ENCODE results near the gene LHX2. TPM values are rescaled to one million over a fixed set of nuclear protein-coding genes. Genes with fewer than 3 reads are reported as not detected.

The LHX2 gene
- total RNA-seq, 1 experiment from 2014 or later, result 1.4 TPM

GRCh38 chr9:124045830-124046177 is 34.2 kb downstream of the LHX2 start:
- no peaks in the 10 kb centered on the region for H3K36me3 ChIP-seq (ENCODE audit: low read depth)
- no peak for DNase-seq
- H3K9me2 ChIP-seq (ENCODE audit: insufficient read depth), result no peaks in the 10 kb centered on the region
- no peaks in the 10 kb centered on the region for H3K9me3 ChIP-seq (ENCODE audit: insufficient read depth, low read depth)
- H3K4me3 ChIP-seq, result peak overlapping the region; percentile 52; the same call in 1 of the 2 replicates
- CTCF ChIA-PET, result interaction anchor here (0.6 to 0.7 kb wide), 2 partner anchors 84 to 349 kb away, joined by 5 to 7 read pairs; no protein-coding TSS in a partner anchor
- no peak overlapping the region for H3K27ac ChIP-seq
- POLR2A ChIA-PET (ENCODE audit: unreplicated experiment), result no interaction called here
- H3K4me2 ChIP-seq, result peak overlapping the region; percentile 79
- H3K4me1 ChIP-seq (replicated peaks; ENCODE audit: insufficient read depth), result no peaks in the 10 kb centered on the region
- TF ChIP-seq CTCF (conservative IDR thresholded peaks at IDR 0.05), result no peak
- TF ChIP-seq EZH2 (IDR thresholded peaks at IDR 0.05; ENCODE audit: low read depth), result no peak
- H3K27me3 ChIP-seq (ENCODE audit: insufficient read depth, low read depth), result peaks cover 58% of the 10 kb centered on the region
- no peaks in the 10 kb centered on the region for H3F3A ChIP-seq (ENCODE audit: insufficient read depth, low read depth)
- H2AFZ ChIP-seq, result 0 out of 2 replicates have a peak overlapping the region, but pooled peaks have one; percentile 73
- H4K20me1 ChIP-seq (ENCODE audit: insufficient read depth), result peaks cover 7% of the 10 kb centered on the region; the same call in 1 of the 2 replicates
- intact Hi-C loops (cut with micrococcal nuclease; ENCODE audit: unreplicated experiment), result loop anchor here (10.0 kb wide), 2 partner anchors 219 to 349 kb away; no protein-coding TSS in a partner anchor
- BruUV-seq (replicated peaks), result no TSS peak
- no peaks in the 10 kb centered on the region for H3K79me2 ChIP-seq (ENCODE audit: low read depth)

- intact Hi-C loops (cut with micrococcal nuclease; ENCODE audit: unreplicated experiment), result loop anchor here (10.0 kb wide), 2 partner anchors 219 to 349 kb away; no protein-coding TSS in a partner anchor
- TF ChIP-seq EZH2 (IDR thresholded peaks at IDR 0.05; ENCODE audit: low read depth) (no peak), CTCF (conservative IDR thresholded peaks at IDR 0.05) (no peak)
- Histone ChIP-seq H2AFZ (no peak overlapping the region), H3K9me3 (ENCODE audit: insufficient read depth, low read depth) (no peaks in the 10 kb centered on the region), H3K4me3 (no peak overlapping the region), H3K27ac (no peak overlapping the region), H3K9me2 (ENCODE audit: insufficient read depth) (no peaks in the 10 kb centered on the region), H3K4me2 (no peak overlapping the region), H4K20me1 (ENCODE audit: insufficient read depth) (peaks cover 7% of the 10 kb centered on the region; the same call in 1 of the 2 replicates), H3K27me3 (ENCODE audit: insufficient read depth, low read depth) (peaks cover 59% of the 10 kb centered on the region), H3F3A (ENCODE audit: insufficient read depth, low read depth) (no peaks in the 10 kb centered on the region), H3K4me1 (replicated peaks; ENCODE audit: insufficient read depth) (no peaks in the 10 kb centered on the region), H3K36me3 (ENCODE audit: low read depth) (no peaks in the 10 kb centered on the region), H3K79me2 (ENCODE audit: low read depth) (no peaks in the 10 kb centered on the region)
- no peak for DNase-seq
- CTCF ChIA-PET, result interaction anchor here (0.6 to 0.7 kb wide), 2 partner anchors 84 to 348 kb away, joined by 5 to 7 read pairs; no protein-coding TSS in a partner anchor
- POLR2A ChIA-PET (ENCODE audit: unreplicated experiment), result no interaction called here
- no TSS peak for BruUV-seq (replicated peaks)
Measured at GRCh38 chr9:124046189-124046588, 34.6 kb downstream of the LHX2 start.

- intact Hi-C loops (cut with micrococcal nuclease; ENCODE audit: unreplicated experiment), result loop anchor here (10.0 kb wide), 2 partner anchors 218 to 348 kb away; no protein-coding TSS in a partner anchor
- Histone ChIP-seq H3K9me2 (ENCODE audit: insufficient read depth) (no peaks in the 10 kb centered on the region), H3K79me2 (ENCODE audit: low read depth) (no peaks in the 10 kb centered on the region), H3K27ac (no peak overlapping the region), H4K20me1 (ENCODE audit: insufficient read depth) (peaks cover 7% of the 10 kb centered on the region; the same call in 1 of the 2 replicates), H3K4me1 (replicated peaks; ENCODE audit: insufficient read depth) (no peaks in the 10 kb centered on the region), H3K4me3 (no peak overlapping the region), H3K27me3 (ENCODE audit: insufficient read depth, low read depth) (peaks cover 53% of the 10 kb centered on the region), H2AFZ (no peak overlapping the region), H3F3A (ENCODE audit: insufficient read depth, low read depth) (no peaks in the 10 kb centered on the region), H3K4me2 (no peak overlapping the region), H3K9me3 (ENCODE audit: insufficient read depth, low read depth) (no peaks in the 10 kb centered on the region), H3K36me3 (ENCODE audit: low read depth) (no peaks in the 10 kb centered on the region)
- ChIA-PET CTCF (no interaction called here), POLR2A (ENCODE audit: unreplicated experiment) (no interaction called here)
- BruUV-seq (replicated peaks), result no TSS peak
- DNase-seq, result no peak
- TF ChIP-seq CTCF (conservative IDR thresholded peaks at IDR 0.05), result no peak
- TF ChIP-seq EZH2 (IDR thresholded peaks at IDR 0.05; ENCODE audit: low read depth), result no peak
Measured at GRCh38 chr9:124047251-124047672, 35.7 kb downstream of the LHX2 start.

All from PC-9 (cell line).